Activated CD4-positive, CD25-positive, alpha-beta regulatory T cell treated with anti-CD3 and anti-CD28 coated beads, Interleukin-2, amount 50 U/mL, for 72 hours (primary cell): ENCODE results near the gene CD180.
"Not testable (repeated sequence)": the region's sequence is repeated elsewhere in the genome, so short reads cannot be mapped to it uniquely, and the experiment has no call there.

Experiments
- DNase-seq: peaks from one replicate; pipeline ENCODE4 v3.0.0; 2021

Gene CD180

GRCh38 chr5:67187006-67187715 lies 9.4 kb downstream of the CD180 start:
- no peak for DNase-seq

GRCh38 chr5:67183859-67184258 lies 12.7 kb downstream of the CD180 start:
- no peak for DNase-seq

GRCh38 chr5:67182301-67182790 lies 14.3 kb downstream of the CD180 start:
- no peak for DNase-seq

GRCh38 chr5:67181648-67182221 lies 14.9 kb downstream of the CD180 start:
- DNase-seq, result no peak

- DNase-seq, result no peak
Observed at GRCh38 chr5:67179697-67180361, 16.8 kb downstream of the CD180 start.

GRCh38 chr5:67178966-67179365 lies 17.6 kb downstream of the CD180 start:
- DNase-seq, result no peak

GRCh38 chr5:67178085-67178484 lies 18.5 kb downstream of the CD180 start:
- DNase-seq, result no peak

- no peak for DNase-seq
Observed at GRCh38 chr5:67176936-67177335, 19.7 kb downstream of the CD180 start.

- no peak for DNase-seq
Observed at GRCh38 chr5:67173959-67174358, 22.6 kb downstream of the CD180 start.

- DNase-seq, result not testable (repeated sequence)
Observed at GRCh38 chr5:67173351-67173750, 23.2 kb downstream of the CD180 start.

- no peak for DNase-seq
Observed at GRCh38 chr5:67170767-67171166, 25.8 kb downstream of the CD180 start.

GRCh38 chr5:67168069-67168468 lies 28.5 kb downstream of the CD180 start:
- no peak for DNase-seq

GRCh38 chr5:67166460-67167285 lies 29.9 kb downstream of the CD180 start:
- DNase-seq, result peak; percentile 75

GRCh38 chr5:67165526-67166459 lies 30.8 kb downstream of the CD180 start:
- DNase-seq, result peak; percentile 75

GRCh38 chr5:67164856-67165525 lies 31.6 kb downstream of the CD180 start:
- no peak for DNase-seq

GRCh38 chr5:67163863-67164595 lies 32.6 kb downstream of the CD180 start:
- no peak for DNase-seq

- no peak for DNase-seq
Observed at GRCh38 chr5:67163231-67163756, 33.3 kb downstream of the CD180 start.

GRCh38 chr5:67161767-67162166 lies 34.8 kb downstream of the CD180 start:
- no peak for DNase-seq

- DNase-seq, result no peak
Observed at GRCh38 chr5:67160985-67161384, 35.6 kb downstream of the CD180 start.

GRCh38 chr5:67160272-67160671 lies 36.3 kb downstream of the CD180 start:
- no peak for DNase-seq
